Stomach (tissue), 9 donors: ENCODE measurements around the gene SLC4A4. TPM values are rescaled to one million over a fixed set of nuclear protein-coding genes. Genes with fewer than 3 reads are reported as not detected.

Source experiments
- DNase-seq, 2 donors: peaks; one replicate each; pipeline versions ENCODE4 v3.0.0 to v3.0.0-alpha.2; 2013 to 2019
- H3K27ac ChIP-seq, 5 donors: fragments of 200-600 bp in 4 of 5; sonication (generic) in 4 of 5; one replicate each; pipeline ENCODE4 v1.5.1; 2013 to 2019; ENCODE audit warnings: mild to moderate bottlenecking in 1 of 5, moderate library complexity in 1 of 5
- H3K27me3 ChIP-seq, 3 donors: fragments of 200-600 bp; sonication (generic); one replicate each; pipeline ENCODE4 v1.5.1; 2017 to 2019; ENCODE audit warnings: mixed run types in 1 of 3
- H3K36me3 ChIP-seq, 4 donors: fragments of 200-600 bp; sonication (generic); 1 replicate in 3 of 4; 2 replicates in 1 of 4; pipeline ENCODE4 v1.5.1; 2016 to 2019
- H3K4me1 ChIP-seq, 4 donors: fragments of 200-600 bp; sonication (generic); one replicate each; pipeline ENCODE4 v1.5.1; 2016 to 2019
- H3K4me3 ChIP-seq, 4 donors: fragments of 200-600 bp; sonication (generic) in 3 of 4; one replicate each; pipeline ENCODE4 v1.5.1; 2016 to 2019; ENCODE audit warnings: mild to moderate bottlenecking in 1 of 4
- H3K9me3 ChIP-seq, 4 donors: fragments of 200-600 bp; sonication (generic); one replicate each; pipeline ENCODE4 v1.5.1; 2016 to 2019
- EP300 ChIP-seq: sonication (generic); formaldehyde crosslinking; IDR thresholded peaks from one replicate; pipeline ENCODE4 v1.6.1; 2017; ENCODE audit warnings: antibody characterized with exemption
- POLR2A ChIP-seq, 4 donors: fragments of 450-650 bp; IDR thresholded peaks; one replicate each; pipeline ENCODE4 v1.6.1; 2016; ENCODE audit warnings: antibody characterized with exemption in 4 of 4, control low read depth in 2 of 4, mild to moderate bottlenecking in 1 of 4, moderate library complexity in 1 of 4
- POLR2AphosphoS5 ChIP-seq, 3 donors: sonication (generic); formaldehyde crosslinking; IDR thresholded peaks; one replicate each; pipeline ENCODE4 v1.6.1; 2016; ENCODE audit warnings: antibody characterized with exemption in 3 of 3
- WGBS, 5 donors: extraction: QIAGEN DNeasy Blood & Tissue Kit in 3 of 5; methylation state at CpG; one replicate each; pipeline versions ENCODE4 v1.1.5 to v1.1.7; 2013 to 2018; 5-methylcytosine and 5-hydroxymethylcytosine counted together
- intact Hi-C: fragments of 100-400 bp; cut with DNase I; formaldehyde crosslinking; loops from one replicate; pipeline ENCODE4 v1.15.1; 2023; ENCODE audit warnings: low total_unique reads
- polyA plus RNA-seq, 3 donors: library from polyadenylated mRNA; stranded (reverse); fragments of 200-250 nt; gene quantifications; one replicate each; pipeline ENCODE4 v1.2.3, GENCODE V29; 2013
- total RNA-seq, 5 donors: library from RNA; depleted of rRNA; stranded (reverse); fragments of >200 nt; gene quantifications; one replicate each; pipeline versions ENCODE4 v1.1.0 to v1.2.3, GENCODE V29; 2014 to 2016
- TF ChIP-seq, protein P1 (sequence below), 7 experiments: fragments of 450-650 bp in 4 of 7; fragments of 200-600 bp in 3 of 7; sonication (generic) in 3 of 7; IDR thresholded peaks; one replicate each; pipeline ENCODE4 v1.5.1; 2016 to 2019; ENCODE audit warnings: antibody characterized with exemption in 7 of 7, control low read depth in 2 of 7, mild to moderate bottlenecking in 1 of 7
- donor health status: healthy with polysubstance abuse.
- donor health status: Bipolar disorder and iron deficiency.
- donor health status: healthy.

Gene SLC4A4
- total and polyA plus RNA-seq, 8 donors, result 1.8 to 95.3 (median 12.8) TPM

DNA sequence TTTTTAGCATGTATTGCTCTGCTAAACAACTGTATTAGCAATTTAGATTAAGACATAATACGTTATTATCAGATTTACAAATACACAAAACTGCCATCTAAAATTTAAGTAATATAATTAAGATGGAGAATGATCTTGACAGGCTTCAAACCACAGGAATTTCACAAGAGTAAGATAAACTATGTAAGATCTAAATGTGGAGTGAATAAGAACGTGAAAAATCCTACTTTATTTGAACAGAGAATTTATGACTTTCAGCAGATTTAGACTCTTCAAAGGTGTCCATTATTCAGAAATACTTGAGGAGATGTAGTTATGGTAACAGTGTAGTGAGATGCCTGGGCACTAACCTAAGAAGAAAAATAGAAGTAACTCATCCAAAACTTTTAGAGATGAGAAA is 73.2 kb downstream of the SLC4A4 start:
- intact Hi-C loops, result no loop called here
- Histone ChIP-seq H3K27me3 (no peaks in the 10 kb centered on the region), H3K4me3 (no peak overlapping the region), H3K9me3 (peaks cover 0 to 14% (median 5%) of the 10 kb centered on the region in 4 donors), H3K36me3 (no peaks in the 10 kb centered on the region), H3K27ac (no peak overlapping the region), H3K4me1 (peaks cover 0 to under 1% (median 0%) of the 10 kb centered on the region in 4 donors)
- TF ChIP-seq EP300, result no peak
- TF ChIP-seq, protein P1, sequence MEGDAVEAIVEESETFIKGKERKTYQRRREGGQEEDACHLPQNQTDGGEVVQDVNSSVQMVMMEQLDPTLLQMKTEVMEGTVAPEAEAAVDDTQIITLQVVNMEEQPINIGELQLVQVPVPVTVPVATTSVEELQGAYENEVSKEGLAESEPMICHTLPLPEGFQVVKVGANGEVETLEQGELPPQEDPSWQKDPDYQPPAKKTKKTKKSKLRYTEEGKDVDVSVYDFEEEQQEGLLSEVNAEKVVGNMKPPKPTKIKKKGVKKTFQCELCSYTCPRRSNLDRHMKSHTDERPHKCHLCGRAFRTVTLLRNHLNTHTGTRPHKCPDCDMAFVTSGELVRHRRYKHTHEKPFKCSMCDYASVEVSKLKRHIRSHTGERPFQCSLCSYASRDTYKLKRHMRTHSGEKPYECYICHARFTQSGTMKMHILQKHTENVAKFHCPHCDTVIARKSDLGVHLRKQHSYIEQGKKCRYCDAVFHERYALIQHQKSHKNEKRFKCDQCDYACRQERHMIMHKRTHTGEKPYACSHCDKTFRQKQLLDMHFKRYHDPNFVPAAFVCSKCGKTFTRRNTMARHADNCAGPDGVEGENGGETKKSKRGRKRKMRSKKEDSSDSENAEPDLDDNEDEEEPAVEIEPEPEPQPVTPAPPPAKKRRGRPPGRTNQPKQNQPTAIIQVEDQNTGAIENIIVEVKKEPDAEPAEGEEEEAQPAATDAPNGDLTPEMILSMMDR (IDR thresholded peaks at IDR 0.05), result no peak
- TF ChIP-seq POLR2A (IDR thresholded peaks at IDR 0.05), result no peak
- no peak for TF ChIP-seq POLR2AphosphoS5 (IDR thresholded peaks at IDR 0.05)
- WGBS, 5 donors, result 40 to 62% (median 53%) methylated on average over 2 of the region's 2 CpGs
- no peak for DNase-seq

DNA sequence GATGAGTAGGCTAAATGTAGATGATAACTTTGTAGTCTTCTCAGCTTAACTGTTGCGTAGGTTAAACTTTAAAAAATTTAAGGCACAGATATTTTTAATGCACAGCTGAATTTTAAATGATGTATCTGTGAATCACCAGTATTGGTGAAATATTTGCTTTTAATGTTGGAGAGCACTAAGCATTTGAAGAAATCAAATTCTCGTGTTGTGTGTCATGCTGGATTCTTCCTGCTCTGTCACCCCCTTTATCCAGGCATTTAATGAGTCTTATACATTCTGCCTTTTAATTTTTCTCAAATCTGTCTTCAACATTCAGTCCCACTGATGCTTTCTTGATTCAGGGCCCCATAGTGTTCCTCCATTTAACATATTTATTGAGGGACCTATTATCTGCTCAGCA is 76.7 kb downstream of the SLC4A4 start:
- WGBS, 5 donors, result 86 to 95% (median 93%) methylated on average over 2 of the region's 2 CpGs

DNA sequence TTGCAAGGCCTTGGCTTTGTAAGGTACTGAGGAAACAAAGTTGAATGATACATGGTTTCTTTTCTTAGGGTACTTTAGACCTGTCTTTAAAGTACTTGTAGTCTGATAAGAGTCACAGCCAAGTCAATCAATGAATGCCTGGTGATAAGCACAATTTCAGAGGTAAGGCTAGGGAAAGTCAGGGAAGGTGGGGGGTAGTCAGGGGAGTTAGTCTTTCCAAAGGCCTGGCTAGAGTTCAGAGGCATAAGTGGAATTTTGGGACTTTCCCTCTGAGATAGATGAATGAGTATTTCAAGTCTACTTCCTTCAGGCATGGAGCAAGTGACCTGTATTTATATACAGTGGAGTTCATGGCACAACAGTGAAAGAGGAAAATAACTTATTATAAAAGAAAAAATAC is 78.3 kb downstream of the SLC4A4 start:
- peak; percentile 26 to 28 for DNase-seq
- intact Hi-C loops, result no loop called here
- H3K9me3 ChIP-seq, result peaks cover 0 to 6% (median 0%) of the 10 kb centered on the region in 4 donors
- TF ChIP-seq POLR2AphosphoS5 (IDR thresholded peaks at IDR 0.05), result peak in 2 of 3 donors; percentile 41 to 52
- TF ChIP-seq, protein P1 (IDR thresholded peaks at IDR 0.05), result no peak
- no peak for TF ChIP-seq POLR2A (IDR thresholded peaks at IDR 0.05)
- H3K4me1 ChIP-seq, result no peaks in the 10 kb centered on the region
- H3K36me3 ChIP-seq, result no peaks in the 10 kb centered on the region
- no peaks in the 10 kb centered on the region for H3K27me3 ChIP-seq
- no peak overlapping the region for H3K4me3 ChIP-seq
- H3K27ac ChIP-seq, result peak overlapping the region in 1 of 5 donors; percentile 42

More for the DNA sequence above, 76.7 kb downstream of the SLC4A4 start:
- peaks cover 0 to 6% (median 0%) of the 10 kb centered on the region in 4 donors for H3K9me3 ChIP-seq
- TF ChIP-seq POLR2AphosphoS5 (IDR thresholded peaks at IDR 0.05), result no peak
- no peak for TF ChIP-seq POLR2A (IDR thresholded peaks at IDR 0.05)
- no peak for TF ChIP-seq EP300
- TF ChIP-seq, protein P1 (IDR thresholded peaks at IDR 0.05), result no peak
- no peak for DNase-seq
- no peak overlapping the region for H3K4me3 ChIP-seq
- intact Hi-C loops, result no loop called here
- no peak overlapping the region for H3K27ac ChIP-seq
- H3K4me1 ChIP-seq, result no peaks in the 10 kb centered on the region
- H3K27me3 ChIP-seq, result no peaks in the 10 kb centered on the region
- no peaks in the 10 kb centered on the region for H3K36me3 ChIP-seq

DNA sequence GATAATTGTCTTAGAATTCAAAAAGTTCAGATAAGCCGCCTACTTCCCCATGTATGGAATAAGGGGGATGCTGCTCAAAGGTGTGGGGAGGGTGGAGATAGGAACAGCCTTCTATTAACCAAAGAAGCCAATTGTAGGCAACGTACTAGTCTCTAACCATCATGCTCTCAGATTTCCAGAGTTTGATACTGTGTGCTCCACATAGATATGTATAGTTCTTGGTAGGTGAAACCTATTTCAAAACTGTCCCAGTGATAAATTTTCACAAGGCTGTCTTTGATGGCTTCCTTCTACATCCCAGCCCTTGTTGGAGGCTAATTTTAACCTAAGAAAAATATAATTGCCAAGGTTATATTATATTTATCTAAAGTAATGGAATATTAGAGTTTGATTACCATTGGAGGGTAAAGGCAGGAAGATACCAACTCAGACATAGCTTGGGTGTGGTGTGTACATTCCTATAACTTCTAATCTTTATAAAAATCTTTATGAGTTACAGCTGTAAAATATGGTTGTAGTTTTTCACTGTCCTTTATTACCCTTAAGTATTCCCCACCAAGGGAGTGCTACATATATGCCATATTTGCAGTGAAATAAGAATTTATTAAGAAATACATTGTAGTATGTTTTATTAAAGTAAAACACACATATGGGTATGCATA is 87.7 kb downstream of the SLC4A4 start:
- Histone ChIP-seq H3K4me1 (no peaks in the 10 kb centered on the region), H3K36me3 (no peaks in the 10 kb centered on the region), H3K4me3 (no peak overlapping the region), H3K9me3 (no peaks in the 10 kb centered on the region), H3K27me3 (no peaks in the 10 kb centered on the region), H3K27ac (no peak overlapping the region)
- TF ChIP-seq, protein P1 (IDR thresholded peaks at IDR 0.05), result no peak
- TF ChIP-seq POLR2AphosphoS5 (IDR thresholded peaks at IDR 0.05), result no peak
- no peak for TF ChIP-seq POLR2A (IDR thresholded peaks at IDR 0.05)
- TF ChIP-seq EP300, result no peak
- WGBS, 5 donors, result 84 to 96% (median 87%) methylated on average over 2 of the region's 2 CpGs
- intact Hi-C loops, result no loop called here
- no peak for DNase-seq
